AG10803 (cell line): ENCODE data around the gene PKP2.

Experiments used
- DNase-seq: peaks from one replicate; pipeline ENCODE4 v3.0.0; 2010; ENCODE audit warnings: low read depth
- H3K4me3 ChIP-seq: 2 replicates; pipeline ENCODE4 v1.5.1; 2011; ENCODE audit warnings: mild to moderate bottlenecking, low read length, control low read depth
- TF ChIP-seq, protein P1 (sequence below): conservative IDR thresholded peaks from 2 replicates; pipeline ENCODE4 v1.5.1; 2011; ENCODE audit warnings: mild to moderate bottlenecking, low read length, control low read depth, inconsistent platforms

Gene PKP2

GRCh38 chr12:32896432-32897280 lies at the start of gene PKP2:
Gene PKP2, minus strand, starts transcription at chr12:32896777. Its CDS starts 46 bp downstream, at chr12:32896731.
- TF ChIP-seq, protein P1, sequence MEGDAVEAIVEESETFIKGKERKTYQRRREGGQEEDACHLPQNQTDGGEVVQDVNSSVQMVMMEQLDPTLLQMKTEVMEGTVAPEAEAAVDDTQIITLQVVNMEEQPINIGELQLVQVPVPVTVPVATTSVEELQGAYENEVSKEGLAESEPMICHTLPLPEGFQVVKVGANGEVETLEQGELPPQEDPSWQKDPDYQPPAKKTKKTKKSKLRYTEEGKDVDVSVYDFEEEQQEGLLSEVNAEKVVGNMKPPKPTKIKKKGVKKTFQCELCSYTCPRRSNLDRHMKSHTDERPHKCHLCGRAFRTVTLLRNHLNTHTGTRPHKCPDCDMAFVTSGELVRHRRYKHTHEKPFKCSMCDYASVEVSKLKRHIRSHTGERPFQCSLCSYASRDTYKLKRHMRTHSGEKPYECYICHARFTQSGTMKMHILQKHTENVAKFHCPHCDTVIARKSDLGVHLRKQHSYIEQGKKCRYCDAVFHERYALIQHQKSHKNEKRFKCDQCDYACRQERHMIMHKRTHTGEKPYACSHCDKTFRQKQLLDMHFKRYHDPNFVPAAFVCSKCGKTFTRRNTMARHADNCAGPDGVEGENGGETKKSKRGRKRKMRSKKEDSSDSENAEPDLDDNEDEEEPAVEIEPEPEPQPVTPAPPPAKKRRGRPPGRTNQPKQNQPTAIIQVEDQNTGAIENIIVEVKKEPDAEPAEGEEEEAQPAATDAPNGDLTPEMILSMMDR, result no peak
- H3K4me3 ChIP-seq, result no peak within 1 kb of the TSS
- no peak for DNase-seq

DNA sequence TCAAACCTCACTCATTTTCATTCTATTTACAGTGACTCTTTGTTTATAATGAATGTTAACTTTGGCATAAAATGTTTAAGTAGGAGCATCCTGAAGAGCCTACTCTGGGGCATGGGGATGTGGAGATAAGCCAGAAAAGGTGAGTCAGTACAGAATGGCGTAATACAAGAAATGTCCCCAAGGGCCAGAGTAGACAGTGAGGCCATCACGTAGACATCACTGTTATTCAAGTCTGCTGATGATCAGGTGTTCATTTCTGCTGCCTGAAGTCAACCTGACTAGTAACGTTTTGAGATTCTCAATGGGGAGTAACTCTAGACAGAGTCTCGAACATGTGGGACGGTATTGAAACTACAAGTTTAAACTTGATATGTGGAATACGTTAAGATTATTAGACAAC lies 47.6 kb upstream of the PKP2 start:
- DNase-seq, result no peak

DNA sequence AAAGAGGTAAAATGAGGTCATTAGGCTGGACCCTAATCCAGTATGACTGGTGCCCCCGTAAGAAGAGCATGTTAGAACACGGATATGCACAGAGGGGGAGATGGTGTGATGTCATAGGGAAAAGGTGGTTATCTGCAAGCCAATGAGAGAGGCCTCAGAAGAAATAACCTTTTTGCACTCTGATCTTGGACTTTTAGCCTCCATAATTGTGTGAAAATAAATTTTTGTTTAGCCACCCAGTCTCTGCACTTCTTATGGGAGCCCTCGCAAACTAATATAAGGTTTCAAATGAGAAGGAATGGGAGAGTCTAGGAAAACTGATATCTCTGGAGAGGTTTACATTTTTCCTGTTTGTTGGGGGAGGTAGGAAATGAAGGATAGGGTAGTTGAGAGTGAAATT lies 43.2 kb upstream of the PKP2 start:
- H3K4me3 ChIP-seq, result no peak overlapping the region
- TF ChIP-seq, protein P1, result no peak
- DNase-seq, result no peak

More for the DNA sequence above, 47.6 kb upstream of the PKP2 start:
- no peak overlapping the region for H3K4me3 ChIP-seq
- TF ChIP-seq, protein P1, result no peak

GRCh38 chr12:32926963-32927362 lies 30.4 kb upstream of the PKP2 start:
- DNase-seq, result no peak
- TF ChIP-seq, protein P1, result no peak

DNA sequence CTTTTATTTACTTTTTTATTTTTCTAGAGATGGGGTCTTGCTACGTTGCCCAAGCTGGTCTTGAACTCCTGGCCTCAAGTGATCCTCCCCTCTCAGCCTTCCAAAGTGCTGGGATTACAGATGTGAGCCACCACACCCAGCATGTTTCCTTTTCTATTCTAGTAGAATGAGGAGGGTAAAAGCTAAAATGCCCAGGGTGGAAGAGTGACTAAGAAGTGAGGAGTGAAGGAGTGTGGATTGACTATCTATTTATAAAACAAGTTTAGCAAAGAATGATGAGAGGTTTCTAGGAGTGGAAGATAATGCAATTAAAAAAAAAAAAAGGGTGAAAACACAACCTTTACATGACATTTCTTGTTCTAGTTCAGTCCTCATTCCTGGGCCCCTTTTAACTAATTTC lies 29.8 kb upstream of the PKP2 start:
- no peak for DNase-seq
- TF ChIP-seq, protein P1, result no peak
- no peak overlapping the region for H3K4me3 ChIP-seq

More at GRCh38 chr12:32926963-32927362, 30.4 kb upstream of the PKP2 start:
- no peak overlapping the region for H3K4me3 ChIP-seq

- no peak for DNase-seq
- no peak overlapping the region for H3K4me3 ChIP-seq
- TF ChIP-seq, protein P1, result no peak
These were observed 26.1 kb upstream of the PKP2 start for GRCh38 chr12:32922546-32923297.
